ENCODE measurements around the gene ITSN2. TPM values are rescaled to one million over a fixed set of nuclear protein-coding genes. Genes with fewer than 3 reads are reported as not detected.

The ITSN2 gene
- total RNA-seq, 1 donor from 2014 or later, result 66.2 TPM

- DNase-seq (ENCODE audit: low spot score), result no peak
These were observed 22.4 kb downstream of the ITSN2 start for GRCh38 chr2:24337890-24338289.

GRCh38 chr2:24336811-24337210 lies 23.5 kb downstream of the ITSN2 start:
- DNase-seq (ENCODE audit: low spot score), result no peak

- no peak for DNase-seq (ENCODE audit: low spot score)
These were observed 26.1 kb downstream of the ITSN2 start for GRCh38 chr2:24334245-24334633.

GRCh38 chr2:24332791-24333540 lies 27.4 kb downstream of the ITSN2 start:
- no peak for DNase-seq (ENCODE audit: low spot score)

GRCh38 chr2:24330161-24330560 lies 30.2 kb downstream of the ITSN2 start:
- DNase-seq (ENCODE audit: low spot score), result no peak

GRCh38 chr2:24329700-24330099 lies 30.6 kb downstream of the ITSN2 start:
- DNase-seq (ENCODE audit: low spot score), result no peak

GRCh38 chr2:24328010-24328409 lies 32.3 kb downstream of the ITSN2 start:
- no peak for DNase-seq (ENCODE audit: low spot score)

GRCh38 chr2:24317491-24317920 lies 42.8 kb downstream of the ITSN2 start:
- DNase-seq (ENCODE audit: low spot score), result no peak

GRCh38 chr2:24315669-24316068 lies 44.7 kb downstream of the ITSN2 start:
- no peak for DNase-seq (ENCODE audit: low spot score)

- no peak for DNase-seq (ENCODE audit: low spot score)
These were observed 46.3 kb downstream of the ITSN2 start for GRCh38 chr2:24313744-24314632.

GRCh38 chr2:24307961-24308360 lies 52.4 kb downstream of the ITSN2 start:
- DNase-seq (ENCODE audit: low spot score), result no peak

- DNase-seq (ENCODE audit: low spot score), result no peak
These were observed 55.7 kb downstream of the ITSN2 start for GRCh38 chr2:24304631-24305030.

GRCh38 chr2:24304098-24304497 lies 56.2 kb downstream of the ITSN2 start:
- DNase-seq (ENCODE audit: low spot score), result no peak

GRCh38 chr2:24301599-24301998 lies 58.7 kb downstream of the ITSN2 start:
- no peak for DNase-seq (ENCODE audit: low spot score)

- no peak for DNase-seq (ENCODE audit: low spot score)
These were observed 62.7 kb downstream of the ITSN2 start for GRCh38 chr2:24297663-24298062.

GRCh38 chr2:24287171-24287570 lies 73.2 kb downstream of the ITSN2 start:
- DNase-seq (ENCODE audit: low spot score), result no peak

GRCh38 chr2:24285484-24286152 lies 74.7 kb downstream of the ITSN2 start:
- no peak for DNase-seq (ENCODE audit: low spot score)

GRCh38 chr2:24280645-24281044 lies 79.7 kb downstream of the ITSN2 start:
- no peak for DNase-seq (ENCODE audit: low spot score)

- DNase-seq (ENCODE audit: low spot score), result no peak
These were observed 80.2 kb downstream of the ITSN2 start for GRCh38 chr2:24280161-24280560.

GRCh38 chr2:24276349-24276899 lies 83.9 kb downstream of the ITSN2 start:
- DNase-seq (ENCODE audit: low spot score), result no peak

- DNase-seq (ENCODE audit: low spot score), result no peak
These were observed 85.5 kb downstream of the ITSN2 start for GRCh38 chr2:24274809-24275208.

- no peak for DNase-seq (ENCODE audit: low spot score)
These were observed 86.7 kb downstream of the ITSN2 start for GRCh38 chr2:24273598-24273997.

Data from mesenteric fat pad (tissue), 1 donor.